OCI-LY3 (cell line): ENCODE results near the gene FRZB.

ENCODE experiments used
- H2AFZ ChIP-seq: fragments of 200-600, 300-600 bp; shearing (Covaris generic); 2 replicates; pipeline ENCODE4 v1.6.0; 2014; ENCODE audit warnings: antibody characterized with exemption, low read depth, low read length
- H3K27ac ChIP-seq: fragments of 200-600, 300-600 bp; sonication (generic); 2 replicates; pipeline ENCODE4 v1.5.1; 2014; ENCODE audit warnings: mild to moderate bottlenecking, low read length, moderate library complexity, mixed read lengths
- H3K27me3 ChIP-seq: fragments of 200-600, 300-600 bp; sonication (generic); 2 replicates; pipeline ENCODE4 v1.6.1; 2014; ENCODE audit warnings: low read depth, low read length, mixed read lengths
- H3K36me3 ChIP-seq: fragments of 200-600, 300-600 bp; sonication (generic); replicated peaks from 2 replicates; pipeline ENCODE3; 2014; ENCODE audit warnings: low read depth, low read length, mixed read lengths
- H3K4me1 ChIP-seq: fragments of 300-600, 200-600 bp; sonication (generic); 2 replicates; pipeline ENCODE4 v1.6.1; 2014; ENCODE audit warnings: low read length, mixed read lengths
- H3K4me2 ChIP-seq: fragments of 200-600, 300-600 bp; sonication (generic); 2 replicates; pipeline ENCODE4 v1.6.1; 2014; ENCODE audit warnings: low read length, mixed read lengths
- H3K4me3 ChIP-seq: fragments of 300-600, 200-600 bp; sonication (generic); 2 replicates; pipeline ENCODE4 v1.5.1; 2014; ENCODE audit warnings: antibody characterized with exemption, mild to moderate bottlenecking, low read length, moderate library complexity
- H3K79me2 ChIP-seq: fragments of 300-600, 200-600 bp; shearing (Covaris generic); 2 replicates; pipeline ENCODE4 v1.6.1; 2014; ENCODE audit warnings: mild to moderate bottlenecking, low read length, mixed read lengths
- H3K9ac ChIP-seq: fragments of 300-600, 200-600 bp; shearing (Covaris generic); 2 replicates; pipeline ENCODE4 v1.6.0; 2014; ENCODE audit warnings: mild to moderate bottlenecking, low read length, moderate library complexity
- H3K9me3 ChIP-seq: fragments of 200-600, 300-600 bp; shearing (Covaris generic); 2 replicates; pipeline ENCODE4 v1.6.1; 2014; ENCODE audit warnings: low read length, mixed read lengths; ENCODE audit not compliant: insufficient read depth
- H4K20me1 ChIP-seq: fragments of 200-600, 300-600 bp; sonication (generic); 2 replicates; pipeline ENCODE4 v1.6.1; 2016; ENCODE audit warnings: low read length, mixed read lengths; ENCODE audit not compliant: insufficient read depth
- EZH2phosphoT487 ChIP-seq: fragments of 200-600 bp; shearing (Covaris generic); IDR thresholded peaks from 2 replicates; pipeline ENCODE4 v1.6.1; 2018; ENCODE audit warnings: antibody characterized with exemption, mixed run types, low read depth
- TF ChIP-seq, protein P1 (sequence below): fragments of 200-600, 300-600 bp; sonication (generic); IDR thresholded peaks from 2 replicates; pipeline ENCODE4 v1.5.1; 2014; ENCODE audit warnings: antibody characterized with exemption, low read length, low read depth

Gene FRZB

DNA sequence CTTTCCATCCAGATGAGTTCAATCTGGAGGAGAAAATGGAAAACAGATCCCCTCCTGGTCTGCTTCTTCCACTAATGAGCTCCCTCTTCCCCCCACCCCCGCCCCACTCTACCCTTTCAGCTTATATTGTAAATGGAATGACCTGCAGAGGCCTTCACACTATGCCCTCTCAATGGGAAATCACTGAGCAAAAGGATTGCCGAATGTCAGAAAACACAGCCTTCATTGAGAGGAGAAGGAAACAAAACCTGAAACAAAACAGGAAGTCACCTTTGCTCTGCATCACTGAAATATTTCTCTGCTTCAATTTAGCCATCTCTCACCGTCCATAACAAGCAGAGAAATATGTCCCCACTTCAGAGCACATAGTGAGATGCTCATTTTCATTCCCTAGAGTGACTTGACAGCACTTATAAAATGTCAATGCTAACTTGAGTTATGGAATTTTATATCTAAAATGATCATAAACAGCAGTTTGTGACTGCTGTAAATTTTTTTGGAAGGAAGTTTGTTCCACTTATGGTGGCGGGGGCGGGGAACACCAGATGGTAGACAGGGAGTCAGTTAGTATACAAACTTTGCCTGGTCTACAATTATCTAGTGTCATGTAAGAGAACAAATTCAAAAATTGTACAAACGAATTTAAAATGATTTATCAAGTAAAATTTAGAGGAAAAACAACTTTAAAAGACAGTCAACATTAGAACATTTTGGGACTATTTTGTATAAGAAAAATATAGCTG lies 1.8 kb upstream of the FRZB start:
- Histone ChIP-seq H3K9ac (no peak overlapping the region), H3K79me2 (no peaks in the 10 kb centered on the region), H3K36me3 (no peaks in the 10 kb centered on the region), H4K20me1 (no peaks in the 10 kb centered on the region), H3K27me3 (peaks cover 5% of the 10 kb centered on the region; the same call in 1 of the 2 replicates), H3K9me3 (no peaks in the 10 kb centered on the region), H3K4me1 (no peaks in the 10 kb centered on the region), H2AFZ (peak overlapping the region; percentile 67), H3K4me3 (no peak overlapping the region), H3K27ac (no peak overlapping the region), H3K4me2 (peak overlapping the region; percentile 13; the same call in 1 of the 2 replicates)
- no peak for TF ChIP-seq EZH2phosphoT487
- TF ChIP-seq, protein P1, sequence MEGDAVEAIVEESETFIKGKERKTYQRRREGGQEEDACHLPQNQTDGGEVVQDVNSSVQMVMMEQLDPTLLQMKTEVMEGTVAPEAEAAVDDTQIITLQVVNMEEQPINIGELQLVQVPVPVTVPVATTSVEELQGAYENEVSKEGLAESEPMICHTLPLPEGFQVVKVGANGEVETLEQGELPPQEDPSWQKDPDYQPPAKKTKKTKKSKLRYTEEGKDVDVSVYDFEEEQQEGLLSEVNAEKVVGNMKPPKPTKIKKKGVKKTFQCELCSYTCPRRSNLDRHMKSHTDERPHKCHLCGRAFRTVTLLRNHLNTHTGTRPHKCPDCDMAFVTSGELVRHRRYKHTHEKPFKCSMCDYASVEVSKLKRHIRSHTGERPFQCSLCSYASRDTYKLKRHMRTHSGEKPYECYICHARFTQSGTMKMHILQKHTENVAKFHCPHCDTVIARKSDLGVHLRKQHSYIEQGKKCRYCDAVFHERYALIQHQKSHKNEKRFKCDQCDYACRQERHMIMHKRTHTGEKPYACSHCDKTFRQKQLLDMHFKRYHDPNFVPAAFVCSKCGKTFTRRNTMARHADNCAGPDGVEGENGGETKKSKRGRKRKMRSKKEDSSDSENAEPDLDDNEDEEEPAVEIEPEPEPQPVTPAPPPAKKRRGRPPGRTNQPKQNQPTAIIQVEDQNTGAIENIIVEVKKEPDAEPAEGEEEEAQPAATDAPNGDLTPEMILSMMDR = no peak

GRCh38 chr2:182867426-182868053 lies 1.1 kb upstream of the FRZB start:
- H3K4me2 ChIP-seq = no peak overlapping the region
- H4K20me1 ChIP-seq = no peaks in the 10 kb centered on the region
- H3K9ac ChIP-seq = no peak overlapping the region
- H3K36me3 ChIP-seq = no peaks in the 10 kb centered on the region
- no peaks in the 10 kb centered on the region for H3K79me2 ChIP-seq
- peak overlapping the region; percentile 67; the same call in 1 of the 2 replicates for H2AFZ ChIP-seq
- no peak overlapping the region for H3K4me3 ChIP-seq
- H3K27me3 ChIP-seq = peaks cover 5% of the 10 kb centered on the region; the same call in 1 of the 2 replicates
- no peaks in the 10 kb centered on the region for H3K9me3 ChIP-seq
- no peak for TF ChIP-seq EZH2phosphoT487
- TF ChIP-seq, protein P1 = no peak
- H3K4me1 ChIP-seq = no peaks in the 10 kb centered on the region
- H3K27ac ChIP-seq = no peak overlapping the region

DNA sequence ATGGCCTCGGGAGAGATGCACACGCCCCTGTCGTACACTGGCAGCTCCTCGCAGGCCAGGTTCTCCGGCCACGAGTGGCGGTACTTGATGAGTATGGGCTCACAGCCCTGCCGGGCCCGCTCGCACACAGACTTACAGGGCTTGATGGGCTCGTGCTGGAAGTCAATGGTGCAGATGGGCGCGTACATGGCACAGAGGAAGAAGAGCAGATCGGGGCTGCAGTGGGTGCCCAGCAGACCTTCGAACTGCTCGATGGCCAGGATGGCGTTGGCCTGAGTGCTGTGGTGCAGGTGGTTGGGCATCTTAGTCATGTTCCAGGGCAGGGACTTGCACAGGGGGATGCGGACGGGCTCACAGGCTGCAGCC lies 359 bp downstream of the FRZB start:
- Histone ChIP-seq H3K79me2 (no peaks in the 10 kb centered on the region), H3K9ac (no peak overlapping the region), H4K20me1 (no peaks in the 10 kb centered on the region), H3K4me2 (no peak overlapping the region), H3K27ac (no peak overlapping the region), H2AFZ (no peak overlapping the region), H3K4me3 (no peak overlapping the region), H3K9me3 (no peaks in the 10 kb centered on the region), H3K27me3 (peaks cover 5% of the 10 kb centered on the region; the same call in 1 of the 2 replicates), H3K36me3 (no peaks in the 10 kb centered on the region), H3K4me1 (no peaks in the 10 kb centered on the region)
- TF ChIP-seq, protein P1 = no peak
- no peak for TF ChIP-seq EZH2phosphoT487

DNA sequence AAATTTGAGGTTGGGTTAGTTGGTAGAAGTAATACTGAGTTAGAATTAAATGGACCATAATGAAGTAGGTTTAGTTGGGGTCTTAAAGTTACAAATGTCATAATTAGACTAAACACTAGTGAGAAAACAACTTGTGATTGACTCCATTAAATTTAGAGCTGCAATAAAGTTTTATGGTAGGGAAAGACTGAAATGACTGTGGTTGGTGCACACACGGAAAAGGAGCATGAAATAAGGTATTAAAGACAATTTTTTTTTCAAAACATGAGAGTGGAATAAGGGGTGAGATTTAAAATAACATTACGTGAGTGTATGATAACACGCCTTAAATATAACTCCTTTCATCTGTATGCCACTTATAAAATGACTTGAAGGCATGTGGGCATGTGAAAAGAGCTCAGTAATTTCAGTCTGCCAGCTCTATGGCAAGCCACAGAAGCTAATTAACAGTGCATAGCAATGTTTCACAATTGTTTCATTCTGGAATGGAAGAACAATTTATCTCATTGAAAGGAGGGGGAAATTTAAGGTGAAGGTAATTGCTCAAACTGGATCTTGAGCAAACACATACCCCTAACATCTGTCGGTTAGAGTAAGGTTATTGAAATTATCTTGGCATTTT lies 1.4 kb downstream of the FRZB start:
- Histone ChIP-seq H3K79me2 (no peaks in the 10 kb centered on the region), H3K27me3 (peaks cover 5% of the 10 kb centered on the region; the same call in 1 of the 2 replicates), H3K4me1 (no peaks in the 10 kb centered on the region), H4K20me1 (no peaks in the 10 kb centered on the region), H3K4me2 (no peak overlapping the region), H3K9ac (no peak overlapping the region), H3K27ac (no peak overlapping the region), H3K9me3 (no peaks in the 10 kb centered on the region), H3K36me3 (no peaks in the 10 kb centered on the region), H3K4me3 (no peak overlapping the region), H2AFZ (no peak overlapping the region)
- TF ChIP-seq, protein P1 = no peak
